Measurements from ENCODE around the gene TMEM213. TPM values are rescaled to one million over a fixed set of nuclear protein-coding genes. Genes with fewer than 3 reads are reported as not detected.
A peak's percentile ranks its signal among the peaks of the same experiment; 100 is the strongest.

The TMEM213 gene
- total RNA-seq (2013; cell fraction: nucleolus; rRNA removed), result not detected in 2 replicates
- total RNA-seq (2014; rRNA removed), result not detected in 2 replicates
- total RNA-seq (2014; rRNA removed; fragmentation: Illumina TruSeq; extraction: Trizol), result not detected in 2 replicates
- total RNA-seq (2021), result not detected in 2 replicates
- polyA plus RNA-seq (2011; ENCODE audit: low read depth), result not detected
- not detected in 2 replicates for polyA plus RNA-seq (2011; rRNA removed)
- 0.01 TPM in 1 of 2 replicates, not detected in the other for polyA plus RNA-seq (2011; cell fraction: cytosol; rRNA removed)
- not detected in 2 replicates for polyA plus RNA-seq (2011; cell fraction: nucleus; rRNA removed)
- polyA plus RNA-seq (2012), result not detected in 2 replicates
- not detected in 2 replicates for polyA plus RNA-seq (2014; fragmentation: Illumina TruSeq; extraction: Trizol)
- polyA plus RNA-seq (2014; fragmentation: Nextera tagmentation; extraction: Ambion mirVana), result not detected
- polyA plus RNA-seq (2014; rRNA removed), result not detected in 2 replicates
- polyA plus RNA-seq (2016; fragmentation: Nextera tagmentation; extraction: Ambion mirVana), result not detected
- not detected in 2 replicates for polyA minus RNA-seq (2011; rRNA and poly(A)+ RNA removed)
- polyA minus RNA-seq (2011; cell fraction: cytosol; rRNA and poly(A)+ RNA removed), result not detected in 2 replicates
- not detected in 2 replicates for polyA minus RNA-seq (2011; cell fraction: nucleus; rRNA and poly(A)+ RNA removed)
- Bru-seq, nascent RNA, result percentile 2 among the genes with signal in this experiment
- BruChase-seq, experiment 1, labeled RNA remaining after a 6-hour chase, result not detected
- not detected for BruChase-seq, experiment 2, labeled RNA remaining after a 2-hour chase
- long read RNA-seq, experiment 1, result 0 reads
- long read RNA-seq, experiment 2, partial matches to known transcripts, result 0 of 1 reads
- long read RNA-seq, experiment 2, other reads (novel, unspliced or antisense), result 1 of 1 reads

GRCh38 chr7:138797715-138798320 is at the start of gene TMEM213, which contains the start of gene ATP6V0A4:
Gene TMEM213 (plus strand): TSS chr7:138797994. CDS start chr7:138798105, 111 bp downstream.
Gene ATP6V0A4 (minus strand): TSS chr7:138798196. CDS start chr7:138771247, 26,949 bp downstream.
- ChIA-PET RAD21 (ENCODE audit: unreplicated experiment) (no interaction called here), POLR2A (interaction anchor here (0.6 kb wide), 1 partner anchor 36 kb away, joined by 4 read pairs; no protein-coding TSS in a partner anchor), CTCF (no interaction called here), SMC1A (ENCODE audit: uncharacterized antibody, unreplicated experiment) (no interaction called here)
- Histone ChIP-seq H3K4me1 (ENCODE audit: control insufficient read depth, insufficient read depth, low read length) (no peaks in the 10 kb centered on the region), H3K79me2 (ENCODE audit: control insufficient read depth, insufficient read depth, low read length) (no peaks in the 10 kb centered on the region), H3K9ac (ENCODE audit: control insufficient read depth, insufficient read depth, low read length) (no peak within 1 kb of the TSS), H4K20me1 (ENCODE audit: control insufficient read depth, insufficient read depth) (no peaks in the 10 kb centered on the region), H3K36me3 (ENCODE audit: control insufficient read depth in 2 of 2, insufficient read depth in 2 of 2, low read length in 1 of 2) (no peaks in the 10 kb centered on the region), H3K4me2 (ENCODE audit: control insufficient read depth, insufficient read depth) (no peak within 1 kb of the TSS), H3K9me3 (replicated peaks; ENCODE audit: control insufficient read depth, insufficient read depth, low read length) (no peaks in the 10 kb centered on the region), H3K27ac (ENCODE audit: control insufficient read depth, insufficient read depth) (no peak within 1 kb of the TSS), H3K27me3 (replicated peaks in 1 of 2; ENCODE audit: control insufficient read depth in 2 of 2, insufficient read depth in 2 of 2, low read length in 1 of 2) (no peaks in the 10 kb centered on the region), H3K4me3 (no peak within 1 kb of the TSS), H2AFZ (ENCODE audit: control insufficient read depth, low read depth, low read length) (no peak within 1 kb of the TSS)
- WGBS (ENCODE audit: insufficient coverage, insufficient replicate concordance, low lambda C conversion rate, missing lambda C conversion rate), result 26% methylated on average over 13 of the region's 14 CpGs
- no TSS peak for BruUV-seq (replicated peaks)
- intact Hi-C loops (cut with micrococcal nuclease; ENCODE audit: unreplicated experiment) (no loop called here), in situ Hi-C loops (cut with MboI) (no loop called here)
- DNase-seq (ENCODE audit: low read depth, low spot score) (no peak), ATAC-seq (no peak), FAIRE-seq (no peak)
- no peak for TF ChIP-seq ZNF207 (IDR thresholded peaks at IDR 0.05; ENCODE audit: borderline replicate concordance)
- TF ChIP-seq, protein P1, sequence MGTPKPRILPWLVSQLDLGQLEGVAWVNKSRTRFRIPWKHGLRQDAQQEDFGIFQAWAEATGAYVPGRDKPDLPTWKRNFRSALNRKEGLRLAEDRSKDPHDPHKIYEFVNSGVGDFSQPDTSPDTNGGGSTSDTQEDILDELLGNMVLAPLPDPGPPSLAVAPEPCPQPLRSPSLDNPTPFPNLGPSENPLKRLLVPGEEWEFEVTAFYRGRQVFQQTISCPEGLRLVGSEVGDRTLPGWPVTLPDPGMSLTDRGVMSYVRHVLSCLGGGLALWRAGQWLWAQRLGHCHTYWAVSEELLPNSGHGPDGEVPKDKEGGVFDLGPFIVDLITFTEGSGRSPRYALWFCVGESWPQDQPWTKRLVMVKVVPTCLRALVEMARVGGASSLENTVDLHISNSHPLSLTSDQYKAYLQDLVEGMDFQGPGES (IDR thresholded peaks at IDR 0.05), result no peak
- no peak for TF ChIP-seq IRF5 (IDR thresholded peaks at IDR 0.05; ENCODE audit: borderline replicate concordance)
- no peak for TF ChIP-seq HDGF (IDR thresholded peaks at IDR 0.05)
- TF ChIP-seq MYB (IDR thresholded peaks at IDR 0.05; ENCODE audit: borderline replicate concordance, low read depth, low read length), result no peak
- TF ChIP-seq TBL1XR1 (IDR thresholded peaks at IDR 0.05; ENCODE audit: low read depth, low read length), result no peak
- TF ChIP-seq SIX5 (IDR thresholded peaks at IDR 0.05; ENCODE audit: low read depth, low read length, severe bottlenecking), result no peak
- TF ChIP-seq BCL11A (IDR thresholded peaks at IDR 0.05; ENCODE audit: low read depth, low read length), result no peak
- TF ChIP-seq CEBPZ (IDR thresholded peaks at IDR 0.05; ENCODE audit: low read depth, low read length), result no peak
- TF ChIP-seq BRCA1 (IDR thresholded peaks at IDR 0.05; ENCODE audit: low read depth, low read length), result no peak
- no peak for TF ChIP-seq NBN (IDR thresholded peaks at IDR 0.05)
- TF ChIP-seq POLR2AphosphoS2 (IDR thresholded peaks at IDR 0.05; ENCODE audit: low read depth, low read length), result no peak
- TF ChIP-seq SP1 (IDR thresholded peaks at IDR 0.05; ENCODE audit: low read depth, low read length), result no peak
- no peak for TF ChIP-seq DPF2 (IDR thresholded peaks at IDR 0.05)
